GM13977 (cell line): ENCODE results near the gene RASGEF1C.
A peak's percentile ranks its signal among the peaks of the same experiment; 100 is the strongest.

Experiments used
- DNase-seq: peaks from one replicate; pipeline ENCODE4 v3.0.0; 2012; ENCODE audit warnings: low spot score
- CTCF ChIP-seq: IDR thresholded peaks from 2 replicates; pipeline ENCODE4 v1.5.1; 2012; ENCODE audit warnings: mild to moderate bottlenecking, control low read depth; ENCODE audit not compliant: insufficient read depth; ENCODE audit errors: extremely low read depth, missing control alignments
- in situ Hi-C: fragments of 300-500 bp; cut with MboI; formaldehyde crosslinking; loops from one replicate; pipeline ENCODE4 v1.12.0; 2022; ENCODE audit warnings: low sequenced_read_pairs, low pct_unique_long_range_greater_than_20kb, mixed read lengths, inconsistent platforms; ENCODE audit not compliant: unreplicated experiment

The RASGEF1C gene

DNA sequence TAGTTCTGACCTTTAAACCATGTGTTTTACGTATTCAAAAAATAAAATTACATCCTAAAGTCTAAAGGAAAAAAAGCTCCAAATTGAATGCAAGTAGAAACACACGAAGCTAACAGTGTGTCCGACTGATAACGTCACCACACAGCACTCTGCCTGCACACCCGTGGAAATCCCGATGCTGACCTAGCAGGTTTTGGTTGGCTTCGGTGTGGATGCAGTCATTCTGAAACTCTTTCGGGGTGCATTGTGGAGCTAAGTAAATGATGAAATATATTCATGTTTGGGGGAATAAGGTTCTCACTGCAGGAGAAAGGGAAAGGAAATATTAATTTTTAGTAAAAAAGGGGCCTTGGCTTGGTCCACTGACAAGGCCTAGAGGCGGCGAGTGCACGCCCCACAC is 2.0 kb downstream of the RASGEF1C start:
- no peak for TF ChIP-seq CTCF
- in situ Hi-C loops = no loop called here
- DNase-seq = no peak

GRCh38 chr5:180205916-180206315 is 3.1 kb downstream of the RASGEF1C start:
- no peak for TF ChIP-seq CTCF
- no peak for DNase-seq
- in situ Hi-C loops = no loop called here

- no peak for TF ChIP-seq CTCF
- in situ Hi-C loops = no loop called here
Measured at GRCh38 chr5:180204276-180204819, 4.7 kb downstream of the RASGEF1C start.

DNA sequence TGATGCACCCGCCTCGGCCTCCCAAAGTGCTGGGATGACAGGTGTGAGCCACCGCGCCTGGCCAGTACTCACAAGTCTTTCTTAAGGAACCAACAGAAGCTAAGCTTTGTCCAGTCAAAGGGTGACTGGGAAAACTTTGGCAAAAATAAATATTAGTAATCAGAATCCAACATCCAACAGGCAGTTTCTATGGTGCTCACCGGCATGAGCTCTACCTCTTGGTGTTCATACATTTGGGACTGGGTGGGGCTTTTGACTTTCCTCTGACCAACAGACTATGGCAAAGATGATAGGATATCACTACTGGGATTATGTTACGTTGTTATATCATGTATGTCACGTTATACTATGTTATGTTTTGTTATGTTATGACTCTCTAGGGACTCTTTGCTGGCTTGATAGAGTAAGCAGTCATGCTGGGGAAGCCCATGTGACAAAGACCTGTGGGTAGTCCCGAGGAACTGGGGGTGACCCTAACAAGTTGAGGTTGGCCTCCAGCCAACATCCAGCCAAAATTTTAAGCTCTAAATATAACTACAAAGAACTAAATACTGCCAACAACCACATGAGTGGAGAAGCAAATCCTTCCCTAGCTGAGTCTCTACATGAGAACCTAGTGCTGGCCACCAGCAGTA is 6.0 kb downstream of the RASGEF1C start:
- no peak for DNase-seq
- no peak for TF ChIP-seq CTCF
- in situ Hi-C loops = no loop called here

More at GRCh38 chr5:180204276-180204819, 4.7 kb downstream of the RASGEF1C start:
- no peak for DNase-seq

GRCh38 chr5:180201051-180201987 is 7.7 kb downstream of the RASGEF1C start:
- in situ Hi-C loops = no loop called here
- DNase-seq = no peak

More at GRCh38 chr5:180201051-180201987, 7.7 kb downstream of the RASGEF1C start:
- peak; percentile 52 for TF ChIP-seq CTCF
